Sigmoid colon (tissue), 7 donors: ENCODE data around the gene DLG1. TPM values are rescaled to one million over a fixed set of nuclear protein-coding genes. Genes with fewer than 3 reads are reported as not detected.

Experiments
- DNase-seq: peaks from one replicate; pipeline ENCODE4 v3.0.0-alpha.2; 2019
- H3K27ac ChIP-seq, 4 donors: fragments of 200-600 bp; sonication (generic); one replicate each; pipeline ENCODE4 v1.5.1; 2016 to 2019; ENCODE audit warnings: mild to moderate bottlenecking in 1 of 4
- H3K27me3 ChIP-seq, 3 donors: fragments of 200-600 bp; sonication (generic); one replicate each; pipeline ENCODE4 v1.5.1; 2019; ENCODE audit warnings: mild to moderate bottlenecking in 1 of 3
- H3K36me3 ChIP-seq, 4 donors: fragments of 200-600 bp; sonication (generic); one replicate each; pipeline ENCODE4 v1.5.1; 2016 to 2019
- H3K4me1 ChIP-seq, 4 donors: fragments of 200-600 bp; sonication (generic); one replicate each; pipeline ENCODE4 v1.5.1; 2017 to 2019
- H3K4me3 ChIP-seq, 4 donors: fragments of 200-600 bp; sonication (generic); one replicate each; pipeline ENCODE4 v1.5.1; 2017 to 2019; ENCODE audit warnings: mild to moderate bottlenecking in 2 of 4, moderate library complexity in 1 of 4
- H3K9me3 ChIP-seq, 4 donors: fragments of 200-600 bp in 3 of 4; sonication (generic) in 3 of 4; one replicate each; pipeline versions ENCODE4 v1.5.1 to v1.6.1; 2013 to 2019
- EP300 ChIP-seq, 4 donors: sonication (generic); formaldehyde crosslinking; IDR thresholded peaks; one replicate each; pipeline ENCODE4 v1.6.1; 2017; ENCODE audit warnings: antibody characterized with exemption in 4 of 4
- POLR2A ChIP-seq, 2 donors: fragments of 450-650 bp; IDR thresholded peaks; one replicate each; pipeline ENCODE4 v1.6.1; 2016; ENCODE audit warnings: antibody characterized with exemption in 2 of 2, mild to moderate bottlenecking in 2 of 2, moderate library complexity in 2 of 2
- POLR2AphosphoS5 ChIP-seq, 4 donors: sonication (generic); formaldehyde crosslinking; IDR thresholded peaks; one replicate each; pipeline ENCODE4 v1.6.1; 2017; ENCODE audit warnings: antibody characterized with exemption in 4 of 4
- WGBS, 2 donors: extraction: QIAGEN DNeasy Blood & Tissue Kit; methylation state at CpG; one replicate each; pipeline ENCODE4 v1.1.7; 2013; 5-methylcytosine and 5-hydroxymethylcytosine counted together
- intact Hi-C: fragments of 100-400 bp; cut with DNase I; formaldehyde crosslinking; loops from one replicate; pipeline ENCODE4 v1.15.1; 2023
- polyA plus RNA-seq, 3 donors: library from polyadenylated mRNA; stranded (reverse); fragments of 200-250 nt; gene quantifications; one replicate each; pipeline ENCODE4 v1.2.3, GENCODE V29; 2013
- total RNA-seq, 4 donors: library from RNA; depleted of rRNA; stranded (reverse); fragments of >200 nt; gene quantifications; one replicate each; pipeline ENCODE4 v1.1.0, GENCODE V29; 2016
- TF ChIP-seq, protein P1 (sequence below), 4 experiments: fragments of 450-650 bp in 3 of 4; fragments of 200-600 bp in 1 of 4; IDR thresholded peaks; one replicate each; pipeline ENCODE4 v1.5.1; 2016 to 2019; ENCODE audit warnings: antibody characterized with exemption in 4 of 4, mild to moderate bottlenecking in 3 of 4, moderate library complexity in 2 of 4
- donor health status: healthy with polysubstance abuse.
- donor health status: Bipolar disorder and iron deficiency.
- donor health status: healthy.

DLG1 gene
- total and polyA plus RNA-seq, 7 donors, result 30.6 to 83.7 (median 64.3) TPM

DNA sequence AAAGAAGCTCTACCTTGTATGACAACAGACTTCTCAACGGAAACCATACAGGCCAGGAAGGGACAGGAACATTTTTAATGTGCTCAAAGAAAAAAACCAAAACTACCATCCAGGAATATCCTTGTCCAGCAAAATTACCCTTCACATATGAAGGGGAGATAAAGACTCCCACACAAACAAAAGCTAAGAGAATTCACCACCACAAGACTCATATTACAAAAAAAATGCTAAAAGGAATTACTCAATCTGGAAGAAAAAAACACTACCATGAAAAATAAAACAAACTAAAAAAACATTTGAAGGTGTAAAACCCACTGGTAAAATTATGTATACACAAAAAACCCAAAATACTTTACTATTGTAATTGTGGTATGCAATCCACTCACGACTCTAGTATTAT, 57.2 kb downstream of the DLG1 start:
- H3K9me3 ChIP-seq, result peaks cover 3 to 11% (median 5%) of the 10 kb centered on the region in 4 donors
- no peaks in the 10 kb centered on the region for H3K27me3 ChIP-seq
- no peak overlapping the region for H3K27ac ChIP-seq
- no peak for DNase-seq
- WGBS, 2 donors, result 96 to 97% methylated on average over 2 of the region's 2 CpGs
- H3K4me3 ChIP-seq, result no peak overlapping the region
- TF ChIP-seq, protein P1, sequence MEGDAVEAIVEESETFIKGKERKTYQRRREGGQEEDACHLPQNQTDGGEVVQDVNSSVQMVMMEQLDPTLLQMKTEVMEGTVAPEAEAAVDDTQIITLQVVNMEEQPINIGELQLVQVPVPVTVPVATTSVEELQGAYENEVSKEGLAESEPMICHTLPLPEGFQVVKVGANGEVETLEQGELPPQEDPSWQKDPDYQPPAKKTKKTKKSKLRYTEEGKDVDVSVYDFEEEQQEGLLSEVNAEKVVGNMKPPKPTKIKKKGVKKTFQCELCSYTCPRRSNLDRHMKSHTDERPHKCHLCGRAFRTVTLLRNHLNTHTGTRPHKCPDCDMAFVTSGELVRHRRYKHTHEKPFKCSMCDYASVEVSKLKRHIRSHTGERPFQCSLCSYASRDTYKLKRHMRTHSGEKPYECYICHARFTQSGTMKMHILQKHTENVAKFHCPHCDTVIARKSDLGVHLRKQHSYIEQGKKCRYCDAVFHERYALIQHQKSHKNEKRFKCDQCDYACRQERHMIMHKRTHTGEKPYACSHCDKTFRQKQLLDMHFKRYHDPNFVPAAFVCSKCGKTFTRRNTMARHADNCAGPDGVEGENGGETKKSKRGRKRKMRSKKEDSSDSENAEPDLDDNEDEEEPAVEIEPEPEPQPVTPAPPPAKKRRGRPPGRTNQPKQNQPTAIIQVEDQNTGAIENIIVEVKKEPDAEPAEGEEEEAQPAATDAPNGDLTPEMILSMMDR (IDR thresholded peaks at IDR 0.05), result no peak
- TF ChIP-seq POLR2A (IDR thresholded peaks at IDR 0.05) (no peak), POLR2AphosphoS5 (IDR thresholded peaks at IDR 0.05) (no peak)
- intact Hi-C loops, result no loop called here
- no peaks in the 10 kb centered on the region for H3K4me1 ChIP-seq
- H3K36me3 ChIP-seq, result peaks cover 0 to 4% (median 0%) of the 10 kb centered on the region in 4 donors

DNA sequence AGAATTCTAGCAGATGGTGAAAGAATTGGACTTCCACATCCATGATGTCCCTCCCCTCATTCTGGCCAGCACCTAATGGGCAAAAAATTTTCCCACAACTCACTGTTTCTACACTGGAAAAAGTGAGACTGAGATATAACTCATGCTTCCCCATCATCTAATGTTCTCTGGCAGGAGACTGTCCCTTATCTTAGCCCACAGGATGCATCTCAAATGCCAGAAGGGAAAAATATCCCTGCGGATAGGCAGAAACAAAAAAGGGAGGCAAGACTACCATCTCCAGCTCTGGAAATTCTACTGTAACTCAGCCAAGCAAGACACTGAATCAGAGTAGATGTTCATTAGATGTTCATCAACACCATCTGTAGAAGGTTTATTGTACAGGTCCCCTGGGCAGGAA, 58.6 kb downstream of the DLG1 start:
- Histone ChIP-seq H3K27me3 (no peaks in the 10 kb centered on the region), H3K36me3 (peaks cover 0 to 6% (median 2%) of the 10 kb centered on the region in 4 donors), H3K9me3 (peaks cover 5 to 11% (median 5%) of the 10 kb centered on the region in 4 donors), H3K27ac (no peak overlapping the region), H3K4me3 (no peak overlapping the region), H3K4me1 (no peaks in the 10 kb centered on the region)
- TF ChIP-seq, protein P1 (IDR thresholded peaks at IDR 0.05), result no peak
- TF ChIP-seq POLR2A (IDR thresholded peaks at IDR 0.05) (no peak), POLR2AphosphoS5 (IDR thresholded peaks at IDR 0.05) (no peak), EP300 (IDR thresholded peaks at IDR 0.05) (no peak)
- 95 to 96% methylated on average over 1 of the region's 1 CpG for WGBS, 2 donors
- intact Hi-C loops, result no loop called here
- DNase-seq, result no peak

DNA sequence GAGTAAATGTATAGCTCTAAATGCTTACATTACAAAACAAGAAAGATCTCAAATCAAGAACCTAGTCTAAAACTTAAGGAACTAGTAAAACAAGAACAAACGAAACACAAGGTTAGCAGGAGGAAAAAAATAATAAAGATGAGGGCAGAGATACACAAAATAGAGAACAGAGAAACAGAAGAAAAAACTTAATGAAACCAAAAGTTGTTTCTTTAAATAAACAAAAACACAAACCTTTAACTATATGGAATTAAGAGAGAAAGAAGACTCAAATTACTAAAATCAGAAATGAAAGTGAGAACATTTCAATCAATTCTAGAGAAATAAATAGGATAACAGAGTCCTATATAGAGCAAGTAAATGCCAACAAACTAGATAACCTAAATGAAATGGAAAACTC, 59.6 kb downstream of the DLG1 start:
- 53 to 60% methylated on average over 1 of the region's 1 CpG for WGBS, 2 donors
- H3K36me3 ChIP-seq, result peaks cover 0 to 6% (median 2%) of the 10 kb centered on the region in 4 donors
- H3K27ac ChIP-seq, result no peak overlapping the region
- intact Hi-C loops, result no loop called here
- H3K4me1 ChIP-seq, result no peaks in the 10 kb centered on the region
- TF ChIP-seq, protein P1 (IDR thresholded peaks at IDR 0.05), result no peak
- TF ChIP-seq POLR2AphosphoS5 (IDR thresholded peaks at IDR 0.05) (no peak), EP300 (IDR thresholded peaks at IDR 0.05) (no peak), POLR2A (IDR thresholded peaks at IDR 0.05) (no peak)
- H3K9me3 ChIP-seq, result peaks cover 5% of the 10 kb centered on the region in 4 donors
- H3K4me3 ChIP-seq, result no peak overlapping the region
- DNase-seq, result no peak
- no peaks in the 10 kb centered on the region for H3K27me3 ChIP-seq

DNA sequence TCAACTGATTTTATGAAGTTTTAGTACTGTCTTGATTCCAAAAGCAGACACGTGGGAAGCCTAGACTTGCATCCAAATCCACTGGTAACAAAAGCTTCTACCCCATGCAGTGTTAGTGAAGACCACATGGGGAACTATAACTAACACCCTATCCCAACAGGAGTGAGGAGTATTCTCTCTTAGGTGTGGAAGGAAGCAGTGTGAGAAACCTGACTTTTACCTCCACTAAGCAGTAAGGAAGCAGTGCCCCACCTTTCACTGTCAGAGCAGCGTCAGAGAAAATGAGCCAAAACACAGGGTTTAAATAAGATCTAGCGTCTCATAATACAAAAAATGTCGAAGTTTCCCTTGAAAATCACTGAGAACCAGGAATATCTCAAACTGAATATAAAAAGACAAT, 60.5 kb downstream of the DLG1 start:
- intact Hi-C loops, result no loop called here
- H3K36me3 ChIP-seq, result peaks cover 0 to 6% (median 0%) of the 10 kb centered on the region in 4 donors
- H3K9me3 ChIP-seq, result peaks cover 0 to 5% (median under 1%) of the 10 kb centered on the region in 4 donors
- no peaks in the 10 kb centered on the region for H3K4me1 ChIP-seq
- H3K4me3 ChIP-seq, result no peak overlapping the region
- 48 to 89% methylated on average over 4 of the region's 4 CpGs for WGBS, 2 donors
- TF ChIP-seq POLR2A (IDR thresholded peaks at IDR 0.05) (no peak), POLR2AphosphoS5 (IDR thresholded peaks at IDR 0.05) (no peak), EP300 (IDR thresholded peaks at IDR 0.05) (no peak)
- TF ChIP-seq, protein P1 (IDR thresholded peaks at IDR 0.05), result no peak
- no peaks in the 10 kb centered on the region for H3K27me3 ChIP-seq
- H3K27ac ChIP-seq, result no peak overlapping the region
- no peak for DNase-seq

DNA sequence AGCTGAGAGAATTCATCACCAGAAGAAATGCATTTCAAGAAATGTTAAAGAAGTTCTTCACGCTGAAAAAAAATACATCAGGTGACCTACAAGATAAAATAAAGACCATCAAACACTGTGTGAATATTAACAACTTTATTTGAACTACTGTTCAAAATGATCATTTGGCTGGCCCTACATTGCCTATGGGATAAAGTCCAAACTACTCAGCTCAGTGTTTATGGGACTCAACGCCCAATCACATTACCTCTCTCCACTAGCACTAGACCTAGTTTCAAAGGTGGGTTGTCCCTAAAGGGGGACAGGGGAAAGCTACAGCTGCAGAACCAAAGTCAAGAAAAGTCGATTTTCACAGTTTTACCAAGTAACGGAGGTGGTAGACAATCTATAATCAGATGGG, 62.0 kb downstream of the DLG1 start:
- H3K4me1 ChIP-seq, result no peaks in the 10 kb centered on the region
- no peak overlapping the region for H3K27ac ChIP-seq
- H3K9me3 ChIP-seq, result peaks cover 0 to 5% (median 0%) of the 10 kb centered on the region in 4 donors
- no peak for TF ChIP-seq EP300 (IDR thresholded peaks at IDR 0.05)
- TF ChIP-seq POLR2AphosphoS5 (IDR thresholded peaks at IDR 0.05), result no peak
- TF ChIP-seq, protein P1 (IDR thresholded peaks at IDR 0.05), result no peak
- TF ChIP-seq POLR2A (IDR thresholded peaks at IDR 0.05), result no peak
- peaks cover 0 to 6% (median 0%) of the 10 kb centered on the region in 4 donors for H3K36me3 ChIP-seq
- no peak for DNase-seq
- no peak overlapping the region for H3K4me3 ChIP-seq
- no peaks in the 10 kb centered on the region for H3K27me3 ChIP-seq
- WGBS, 2 donors, result 36 to 82% methylated on average over 4 of the region's 4 CpGs
- intact Hi-C loops, result no loop called here
